Ovary (tissue), 9 donors: ENCODE results near the gene ZNF80. TPM values are rescaled to one million over a fixed set of nuclear protein-coding genes. Genes with fewer than 3 reads are reported as not detected.
"Not testable (repeated sequence)": the region's sequence is repeated elsewhere in the genome, so short reads cannot be mapped to it uniquely, and the experiment has no call there.

ENCODE experiments used
- DNase-seq, 5 donors: peaks; one replicate each; pipeline ENCODE4 v3.0.0-alpha.2; 2019 to 2020
- H3K27ac ChIP-seq, 2 donors: fragments of 200-600 bp; one replicate each; pipeline versions ENCODE4 v1.5.1 to v1.8.0; 2019 to 2022
- H3K27me3 ChIP-seq: fragments of 200-600 bp; one replicate; pipeline ENCODE4 v1.8.0; 2022
- H3K36me3 ChIP-seq: fragments of 200-600 bp; sonication (generic); one replicate; pipeline ENCODE4 v1.5.1; 2019
- H3K4me1 ChIP-seq: one replicate; pipeline ENCODE4 v1.8.1; 2013; ENCODE audit warnings: mild to moderate bottlenecking, moderate library complexity; ENCODE audit not compliant: insufficient read depth
- H3K4me3 ChIP-seq: fragments of 200-600 bp; sonication (generic); one replicate; pipeline ENCODE4 v1.5.1; 2017
- H3K9me3 ChIP-seq, 2 donors: fragments of 200-600 bp in 1 of 2; sonication (generic) in 1 of 2; one replicate each; pipeline versions ENCODE4 v1.5.1 to v1.8.1; 2013 to 2019; ENCODE audit warnings: mild to moderate bottlenecking in 1 of 2, moderate library complexity in 1 of 2
- EP300 ChIP-seq: sonication (generic); formaldehyde crosslinking; IDR thresholded peaks from one replicate; pipeline ENCODE4 v1.6.1; 2017; ENCODE audit warnings: antibody characterized with exemption
- POLR2A ChIP-seq: fragments of 450-650 bp; IDR thresholded peaks from one replicate; pipeline ENCODE4 v1.6.1; 2017; ENCODE audit warnings: antibody characterized with exemption, mild to moderate bottlenecking, moderate library complexity
- WGBS, 3 donors: extraction: QIAGEN DNeasy Blood & Tissue Kit in 1 of 3; methylation state at CpG; one replicate each; pipeline versions ENCODE4 v1.1.5 to v1.1.7; 2013 to 2017; 5-methylcytosine and 5-hydroxymethylcytosine counted together
- intact Hi-C, 4 donors: fragments of 100-400 bp; cut with DNase I; formaldehyde crosslinking; loops; one replicate each; pipeline versions ENCODE4 v1.11.0 to v1.15.1; 2022 to 2023
- polyA plus RNA-seq, 2 donors: library from polyadenylated mRNA; stranded (reverse); fragments of 200-250 nt in 1 of 2; fragments of 350-450 nt in 1 of 2; fragmentation: Illumina TruSeq in 1 of 2; extraction: RNeasy Lipid Tissue Mini Kit (QIAGEN cat#74804) in 1 of 2; gene quantifications; one replicate each; pipeline ENCODE4 v1.2.3, GENCODE V29; 2013 to 2014
- total RNA-seq, 7 donors: library from RNA; depleted of rRNA in 2 of 7; stranded (reverse); fragments of >200 nt in 2 of 7; fragmentation: NEBNext Ultra II Directional in 3 of 7; extraction: Animal tissue kit (Norgen Biotek cat#: 25700) in 3 of 7; gene quantifications; one replicate each; pipeline versions ENCODE4 v1.1.0 to v1.2.4, GENCODE V29; 2016 to 2023
- TF ChIP-seq, protein P1 (sequence below), 3 donors: fragments of 450-650 bp in 2 of 3; fragments of 200-600 bp in 1 of 3; IDR thresholded peaks; one replicate each; pipeline versions ENCODE4 v1.5.1 to v1.8.0; 2016 to 2022; ENCODE audit warnings: antibody characterized with exemption in 3 of 3, mild to moderate bottlenecking in 1 of 3
- donor health status: DM: no; HTN: no; CAD: no; lungs with moderate emphysema.
- donor health status: DM: no; HTN: no; CAD: no.
- donor health status: Bipolar disorder and iron deficiency.
- donor health status: DM: yes; HTN: yes; CAD: no.
- donor health status: DM: no; HTN: no; CAD: no.
- donor health status: DM: yes; HTN: yes; CAD: no.

The ZNF80 gene
- total and polyA plus RNA-seq, 9 donors: 0.02 to 0.12 TPM; not detected in 7

DNA sequence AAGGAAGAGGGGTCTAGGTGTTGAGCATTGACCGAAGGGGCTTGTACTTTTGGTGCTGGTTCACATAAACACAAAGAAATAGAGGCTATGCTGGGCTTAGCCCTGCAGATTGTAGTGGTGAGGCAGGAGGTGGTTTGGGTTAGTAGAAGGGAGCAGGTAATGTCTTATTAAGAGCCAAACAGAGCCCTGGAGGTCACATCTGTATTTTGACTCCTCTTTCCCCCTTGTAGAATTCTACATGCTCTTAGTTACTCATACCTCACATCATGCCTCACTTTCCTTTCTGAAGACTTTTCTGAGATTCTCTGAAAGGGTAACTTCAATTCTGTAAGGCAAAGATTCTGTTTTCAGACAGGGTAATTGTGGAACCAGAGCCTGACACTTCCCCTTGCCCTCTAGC, 16.1 kb upstream of the ZNF80 start:
- no peaks in the 10 kb centered on the region for H3K4me1 ChIP-seq
- no peaks in the 10 kb centered on the region for H3K27me3 ChIP-seq
- H3K9me3 ChIP-seq: no peaks in the 10 kb centered on the region
- TF ChIP-seq, protein P1, sequence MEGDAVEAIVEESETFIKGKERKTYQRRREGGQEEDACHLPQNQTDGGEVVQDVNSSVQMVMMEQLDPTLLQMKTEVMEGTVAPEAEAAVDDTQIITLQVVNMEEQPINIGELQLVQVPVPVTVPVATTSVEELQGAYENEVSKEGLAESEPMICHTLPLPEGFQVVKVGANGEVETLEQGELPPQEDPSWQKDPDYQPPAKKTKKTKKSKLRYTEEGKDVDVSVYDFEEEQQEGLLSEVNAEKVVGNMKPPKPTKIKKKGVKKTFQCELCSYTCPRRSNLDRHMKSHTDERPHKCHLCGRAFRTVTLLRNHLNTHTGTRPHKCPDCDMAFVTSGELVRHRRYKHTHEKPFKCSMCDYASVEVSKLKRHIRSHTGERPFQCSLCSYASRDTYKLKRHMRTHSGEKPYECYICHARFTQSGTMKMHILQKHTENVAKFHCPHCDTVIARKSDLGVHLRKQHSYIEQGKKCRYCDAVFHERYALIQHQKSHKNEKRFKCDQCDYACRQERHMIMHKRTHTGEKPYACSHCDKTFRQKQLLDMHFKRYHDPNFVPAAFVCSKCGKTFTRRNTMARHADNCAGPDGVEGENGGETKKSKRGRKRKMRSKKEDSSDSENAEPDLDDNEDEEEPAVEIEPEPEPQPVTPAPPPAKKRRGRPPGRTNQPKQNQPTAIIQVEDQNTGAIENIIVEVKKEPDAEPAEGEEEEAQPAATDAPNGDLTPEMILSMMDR (IDR thresholded peaks at IDR 0.05): no peak
- TF ChIP-seq POLR2A: no peak
- TF ChIP-seq EP300: no peak
- H3K36me3 ChIP-seq: no peaks in the 10 kb centered on the region
- intact Hi-C loops: no loop called here
- 79 to 97% (median 86%) methylated on average over 1 of the region's 1 CpG for WGBS, 3 donors
- no peak overlapping the region for H3K4me3 ChIP-seq
- no peak overlapping the region for H3K27ac ChIP-seq
- DNase-seq: no peak

GRCh38 chr3:114252954-114253353, 15.6 kb upstream of the ZNF80 start:
- Histone ChIP-seq H3K9me3 (no peaks in the 10 kb centered on the region), H3K27ac (no peak overlapping the region), H3K4me1 (no peaks in the 10 kb centered on the region), H3K36me3 (no peaks in the 10 kb centered on the region), H3K27me3 (no peaks in the 10 kb centered on the region), H3K4me3 (no peak overlapping the region)
- no peak for DNase-seq
- intact Hi-C loops: no loop called here
- no peak for TF ChIP-seq POLR2A
- no peak for TF ChIP-seq EP300
- TF ChIP-seq, protein P1 (IDR thresholded peaks at IDR 0.05): no peak
- WGBS, 3 donors: 83 to 85% (median 85%) methylated on average over 1 of the region's 1 CpG

DNA sequence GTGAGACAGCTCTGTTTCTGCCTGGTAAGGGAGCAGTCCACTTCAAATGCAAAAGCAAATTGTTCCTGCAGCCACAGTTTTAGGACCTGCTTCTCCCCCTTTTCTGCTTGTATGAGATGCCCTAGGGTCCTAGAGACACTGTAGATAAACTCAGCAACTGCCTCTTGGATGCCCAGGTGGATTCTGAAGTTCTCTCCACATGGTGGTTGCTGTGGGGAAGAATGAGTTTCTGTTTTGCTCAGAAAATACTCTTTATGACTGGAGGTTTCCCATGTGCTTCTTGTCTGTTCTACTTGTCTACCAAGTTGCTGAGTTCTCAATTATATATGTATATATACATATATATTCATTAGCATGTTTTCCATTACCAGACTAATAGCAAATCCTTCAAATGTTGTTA, 5.6 kb upstream of the ZNF80 start:
- Histone ChIP-seq H3K27me3 (no peaks in the 10 kb centered on the region), H3K4me3 (no peak overlapping the region), H3K27ac (no peak overlapping the region), H3K36me3 (no peaks in the 10 kb centered on the region), H3K9me3 (peaks cover 0 to 3% of the 10 kb centered on the region in 2 donors), H3K4me1 (no peaks in the 10 kb centered on the region)
- DNase-seq: no peak
- intact Hi-C loops: no loop called here
- TF ChIP-seq POLR2A: no peak
- TF ChIP-seq, protein P1 (IDR thresholded peaks at IDR 0.05): no peak

DNA sequence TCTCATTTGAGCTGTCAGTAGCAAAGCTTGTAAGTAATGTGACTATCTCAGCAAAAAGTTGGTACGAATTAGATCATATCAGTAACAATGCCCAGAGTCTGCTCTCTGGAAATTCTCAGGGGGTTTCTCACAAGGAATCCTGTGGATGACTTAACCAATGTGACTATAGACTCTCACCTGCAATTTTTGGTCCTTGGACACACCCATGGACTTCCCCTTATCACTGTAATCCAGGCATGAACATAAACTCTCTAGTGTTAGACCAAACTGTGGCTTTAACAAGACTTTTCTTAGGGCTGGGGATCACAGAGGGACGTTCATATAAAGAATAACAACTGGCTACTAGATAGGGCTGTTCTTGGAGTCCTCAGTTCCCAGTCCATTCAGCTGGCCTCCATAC, 3.9 kb upstream of the ZNF80 start:
- Histone ChIP-seq H3K27me3 (no peaks in the 10 kb centered on the region), H3K27ac (no peak overlapping the region), H3K4me3 (no peak overlapping the region), H3K4me1 (no peaks in the 10 kb centered on the region), H3K9me3 (peaks cover 0 to 3% of the 10 kb centered on the region in 2 donors), H3K36me3 (no peaks in the 10 kb centered on the region)
- intact Hi-C loops: no loop called here
- TF ChIP-seq, protein P1 (IDR thresholded peaks at IDR 0.05): no peak
- TF ChIP-seq POLR2A (no peak), EP300 (no peak)
- WGBS, 3 donors: 53 to 63% (median 61%) methylated on average over 2 of the region's 2 CpGs
- no peak for DNase-seq

DNA sequence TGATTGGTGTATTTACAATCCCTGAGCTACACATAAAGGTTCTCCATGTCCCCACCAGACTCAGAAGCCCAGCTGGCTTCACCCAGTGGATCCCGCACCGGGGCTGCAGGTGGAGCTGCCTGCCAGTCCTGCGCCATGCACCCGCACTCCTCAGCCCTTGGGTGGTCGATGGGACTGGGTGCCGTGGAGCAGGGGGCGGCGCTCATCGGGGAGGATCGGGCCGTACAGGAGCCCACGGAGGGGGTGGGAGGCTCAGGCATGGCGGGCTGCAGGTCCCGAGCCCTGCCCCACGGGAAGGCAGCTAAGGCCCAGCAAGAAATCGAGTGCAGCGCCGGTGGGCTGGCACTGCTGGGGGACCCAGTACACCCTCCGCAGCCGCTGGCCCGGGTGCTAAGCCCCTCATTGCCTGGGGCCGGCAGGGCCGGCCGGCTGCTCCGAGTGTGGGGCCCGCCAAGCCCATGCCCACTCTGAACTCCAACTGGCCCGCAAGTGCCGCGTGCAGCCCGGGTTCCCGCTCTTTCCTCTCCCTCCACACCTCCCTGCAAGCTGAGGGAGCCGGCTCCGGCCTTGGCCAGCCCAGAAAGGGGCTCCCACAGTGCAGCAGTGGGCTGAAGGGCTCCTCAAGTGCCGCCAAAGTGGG, 888 bp upstream of the ZNF80 start:
- DNase-seq, H3K4me3 ChIP-seq, intact Hi-C loops, H3K27ac ChIP-seq, H3K36me3 ChIP-seq, H3K4me1 ChIP-seq, H3K27me3 ChIP-seq, H3K9me3 ChIP-seq: not testable (repeated sequence)
- 93 to 96% (median 96%) methylated on average over 21 to 33 of the region's 34 CpGs for WGBS, 3 donors
